GM23338 (cell line): ENCODE measurements around the gene REEP3.

Experiments used
- CTCF ChIP-seq, 2 experiments: fragments of 200-600 bp in 1 of 2; sonication (generic) in 1 of 2; conservative IDR thresholded peaks; 2 replicates each; pipeline versions ENCODE4 v1.5.1 to v1.6.1; 2016 to 2017; ENCODE audit warnings: antibody characterized with exemption in 2 of 2, low read depth in 2 of 2, mild to moderate bottlenecking in 2 of 2, moderate library complexity in 1 of 2
- EZH2 ChIP-seq: fragments of 200-600 bp; sonication (generic); IDR thresholded peaks from one replicate; pipeline ENCODE4 v1.8.0; 2017; ENCODE audit warnings: antibody characterized with exemption, mild to moderate bottlenecking, low read depth; ENCODE audit not compliant: unreplicated experiment
- JUNB ChIP-seq: IDR thresholded peaks from one replicate; pipeline ENCODE4 v1.6.1; 2016; ENCODE audit warnings: antibody characterized with exemption; ENCODE audit not compliant: unreplicated experiment
- POLR2AphosphoS5 ChIP-seq: IDR thresholded peaks from 2 replicates; pipeline ENCODE4 v1.6.1; 2016; ENCODE audit warnings: antibody characterized with exemption, low read depth

- TF ChIP-seq CTCF (conservative IDR thresholded peaks at IDR 0.05; ENCODE audit: low read depth in 2 of 2) (no peak), EZH2 (no peak), POLR2AphosphoS5 (no peak), JUNB (no peak)
Observed at GRCh38 chr10:63494951-63495350, 26.2 kb upstream of the REEP3 start.
